ENCODE measurements around the gene ZNF443.
"Not testable (repeated sequence)": the region's sequence is repeated elsewhere in the genome, so short reads cannot be mapped to it uniquely, and the experiment has no call there.

The ZNF443 gene

DNA sequence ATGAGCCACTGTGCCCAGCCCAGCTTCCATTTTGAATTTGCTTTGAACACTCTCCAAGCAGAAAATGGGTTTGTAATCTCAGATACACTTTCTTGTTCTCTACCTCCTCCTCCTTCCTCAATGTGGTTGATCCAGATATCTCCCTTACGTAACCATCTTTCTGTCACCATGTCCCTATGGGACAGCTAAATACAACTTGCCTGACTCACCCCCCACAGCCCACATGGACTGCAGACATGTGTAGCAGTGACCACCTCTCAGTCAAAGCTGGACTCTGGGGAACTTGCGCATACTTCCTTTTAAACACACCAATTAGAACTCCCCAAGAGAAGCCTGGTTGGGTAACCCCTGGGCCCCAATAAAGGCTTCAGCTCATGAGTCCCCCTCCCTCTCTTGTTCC is 28.9 kb downstream of the ZNF443 start:
- no peak for DNase-seq

DNA sequence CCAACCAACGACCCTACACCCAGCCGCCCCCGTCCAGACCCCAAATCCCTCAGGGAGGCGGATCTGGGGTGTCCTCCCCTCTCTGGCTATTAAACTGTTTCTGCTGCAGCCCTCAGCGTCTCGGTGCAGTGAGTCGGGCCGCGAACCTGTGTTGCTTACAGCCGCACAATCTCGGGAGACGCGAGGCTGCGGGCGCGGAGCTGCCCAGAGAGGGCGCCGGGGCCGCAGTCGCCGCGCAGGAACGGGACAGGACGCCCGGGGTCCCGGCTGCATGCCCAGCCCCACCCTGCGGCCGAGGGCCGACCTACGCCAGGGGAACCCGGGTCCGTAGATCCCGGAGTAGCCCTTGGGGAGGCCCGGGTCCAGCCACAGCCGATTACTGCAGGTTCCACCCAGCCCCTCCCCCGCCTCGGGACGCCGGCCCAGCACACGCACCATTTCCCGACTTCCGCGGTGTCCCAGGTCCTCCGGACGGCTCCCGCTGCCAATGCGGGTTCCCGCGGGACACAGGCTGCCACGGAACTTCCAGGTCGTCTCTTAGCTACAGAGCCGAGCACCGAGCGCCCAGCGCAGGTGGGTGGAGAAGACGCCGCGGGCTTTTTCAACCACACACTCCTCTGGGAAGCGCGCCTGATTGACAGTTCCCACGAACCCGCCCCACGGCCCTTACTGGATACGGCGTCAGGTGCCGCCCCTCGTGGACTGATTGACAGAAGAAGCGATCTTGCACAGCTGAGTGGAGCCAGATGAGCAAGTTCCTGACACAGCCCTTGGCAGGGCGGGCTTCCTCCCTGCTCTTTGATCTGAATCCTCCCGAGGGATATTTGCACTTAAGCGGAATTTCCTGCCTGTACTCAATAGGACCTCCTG is 40.0 kb downstream of the ZNF443 start, which contains the start of gene ZNF799:
ZNF799 (minus strand) TSS at position 639 of the 870 bp plus-strand sequence; CDS start at position 438, 201 bp downstream.
- peak; percentile 82 to 86 for DNase-seq

DNA sequence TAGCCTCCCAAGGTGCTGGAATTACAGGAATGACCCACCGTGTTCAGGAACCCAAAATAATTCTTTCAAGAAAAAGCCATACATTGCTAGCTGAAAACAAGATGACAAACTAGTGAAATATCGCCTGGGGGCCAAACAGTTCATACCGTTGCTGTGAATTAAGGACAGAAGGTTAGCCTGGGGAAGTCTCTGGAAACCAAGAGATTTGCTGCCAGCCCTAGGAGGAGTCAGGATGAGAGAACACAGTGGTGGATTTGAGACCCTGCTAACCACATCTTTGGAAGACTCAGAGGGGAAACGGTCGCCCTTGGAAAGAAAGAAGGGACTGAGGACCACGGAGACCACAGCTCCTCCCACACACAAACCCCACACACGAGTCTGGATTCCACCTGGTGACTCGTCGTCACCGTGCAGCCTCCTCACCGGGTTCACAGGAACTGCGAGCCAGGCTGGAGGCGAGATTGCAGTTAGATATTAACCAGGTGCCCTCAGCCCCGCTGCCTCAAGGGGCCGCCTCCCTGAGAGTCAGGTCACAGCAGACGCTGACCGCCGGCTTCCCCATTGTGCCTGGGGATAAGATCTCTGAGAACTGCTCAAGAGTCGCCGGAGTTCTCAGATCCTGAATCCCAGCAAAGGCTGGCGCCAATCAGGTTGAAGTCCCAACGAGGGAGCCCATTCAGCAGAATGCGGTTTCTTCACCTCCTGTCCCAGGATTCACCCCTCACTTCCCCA is 40.8 kb downstream of the ZNF443 start:
- DNase-seq = peak in 1 of 2 donors; percentile 24

DNA sequence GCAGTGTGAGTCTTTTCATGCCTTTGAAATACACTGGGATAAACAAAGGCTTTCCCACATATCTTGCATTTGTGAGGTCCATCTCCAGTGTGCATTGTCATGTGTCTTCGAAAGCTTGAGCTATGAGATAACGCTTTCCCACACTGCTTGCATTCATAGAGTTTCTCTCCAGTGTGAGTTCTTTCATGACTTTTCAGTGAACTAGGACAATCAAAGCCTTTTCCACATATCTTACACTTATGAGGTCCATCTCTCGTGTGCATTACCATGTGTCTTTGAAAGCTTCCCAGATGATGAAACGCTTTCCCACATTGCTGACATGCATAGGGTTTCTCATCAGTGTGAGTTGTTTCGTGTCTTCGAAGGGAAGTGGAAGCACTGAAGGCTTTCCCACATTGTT is 49.7 kb downstream of the ZNF443 start:
- not testable (repeated sequence) for DNase-seq

DNA sequence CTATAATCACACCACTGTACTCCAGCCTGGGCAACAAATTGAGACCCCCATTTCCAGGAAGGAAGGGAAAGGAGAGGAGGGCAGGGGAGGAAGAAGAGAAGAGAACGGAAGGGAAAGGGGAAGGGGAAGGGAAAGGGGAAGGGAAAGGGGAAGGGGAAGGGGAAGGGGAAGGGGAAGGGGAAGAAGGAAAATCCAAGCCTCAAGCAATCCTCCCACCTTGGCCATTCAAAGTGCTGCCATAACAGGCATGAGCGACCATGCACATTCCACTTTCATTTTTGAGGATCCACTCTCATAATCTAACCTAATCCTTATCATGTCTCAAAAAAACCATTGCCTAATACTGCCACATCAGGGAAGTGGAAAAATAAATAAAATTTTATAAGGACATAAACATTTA is 54.5 kb downstream of the ZNF443 start:
- not testable (repeated sequence) for DNase-seq

DNA sequence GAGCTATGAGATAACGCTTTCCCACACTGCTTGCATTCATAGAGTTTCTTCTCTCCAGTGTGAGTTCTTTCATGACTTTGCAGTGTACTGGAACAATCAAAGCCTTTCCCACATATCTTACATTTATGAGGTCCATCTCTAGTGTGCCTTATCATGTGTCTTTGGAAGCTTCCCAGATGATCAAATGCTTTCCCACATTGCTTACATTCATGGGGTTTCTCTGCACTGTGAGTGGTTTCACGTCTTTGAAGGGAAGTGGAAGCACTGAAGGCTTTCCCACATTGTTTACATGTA is 60.4 kb downstream of the ZNF443 start:
- no peak for DNase-seq

DNA sequence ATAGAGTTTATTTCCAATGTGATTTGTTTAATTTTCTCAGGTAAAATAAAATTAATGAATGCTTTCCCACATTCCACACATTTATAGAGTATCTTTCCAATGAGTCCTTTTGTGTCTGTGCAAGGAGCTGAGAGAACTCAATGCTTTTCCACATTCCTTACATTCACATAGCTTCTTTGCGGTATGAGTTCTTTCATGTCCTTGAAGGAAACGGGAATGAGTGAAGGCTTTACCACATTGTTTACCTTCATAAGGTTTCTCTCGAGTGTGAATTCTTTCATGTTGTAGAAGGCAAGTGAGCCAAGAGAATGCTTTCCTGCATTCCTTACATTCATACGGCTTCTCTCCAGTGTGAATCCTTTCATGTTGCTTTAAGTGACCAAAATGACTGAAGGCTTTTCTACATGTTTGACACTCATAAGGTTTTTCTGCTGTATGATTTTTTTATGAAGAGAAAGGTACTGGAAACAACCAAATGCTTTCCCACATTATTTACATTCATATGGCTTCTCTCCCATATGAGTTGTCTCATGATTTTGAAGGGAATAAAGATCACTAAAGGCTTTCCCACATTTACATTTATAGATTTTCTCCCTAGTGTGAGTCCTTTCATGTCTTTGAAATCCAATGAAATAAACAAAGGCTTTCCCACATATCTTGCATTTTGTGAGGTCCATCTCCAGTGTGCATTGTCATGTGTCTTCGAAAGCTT is 60.9 kb downstream of the ZNF443 start:
- DNase-seq = no peak
